Measurements from ENCODE around the gene UGT1A6. TPM values are rescaled to one million over a fixed set of nuclear protein-coding genes. Genes with fewer than 3 reads are reported as not detected.
A peak's percentile ranks its signal among the peaks of the same experiment; 100 is the strongest.
"Not testable (repeated sequence)": the region's sequence is repeated elsewhere in the genome, so short reads cannot be mapped to it uniquely, and the experiment has no call there.

UGT1A6 gene
- total and polyA plus RNA-seq, 2 of the 13 experiments (the other 11 are each of a cell fraction or from before 2014, with no cell fraction given) = 0.25 TPM; not detected in 1

DNA sequence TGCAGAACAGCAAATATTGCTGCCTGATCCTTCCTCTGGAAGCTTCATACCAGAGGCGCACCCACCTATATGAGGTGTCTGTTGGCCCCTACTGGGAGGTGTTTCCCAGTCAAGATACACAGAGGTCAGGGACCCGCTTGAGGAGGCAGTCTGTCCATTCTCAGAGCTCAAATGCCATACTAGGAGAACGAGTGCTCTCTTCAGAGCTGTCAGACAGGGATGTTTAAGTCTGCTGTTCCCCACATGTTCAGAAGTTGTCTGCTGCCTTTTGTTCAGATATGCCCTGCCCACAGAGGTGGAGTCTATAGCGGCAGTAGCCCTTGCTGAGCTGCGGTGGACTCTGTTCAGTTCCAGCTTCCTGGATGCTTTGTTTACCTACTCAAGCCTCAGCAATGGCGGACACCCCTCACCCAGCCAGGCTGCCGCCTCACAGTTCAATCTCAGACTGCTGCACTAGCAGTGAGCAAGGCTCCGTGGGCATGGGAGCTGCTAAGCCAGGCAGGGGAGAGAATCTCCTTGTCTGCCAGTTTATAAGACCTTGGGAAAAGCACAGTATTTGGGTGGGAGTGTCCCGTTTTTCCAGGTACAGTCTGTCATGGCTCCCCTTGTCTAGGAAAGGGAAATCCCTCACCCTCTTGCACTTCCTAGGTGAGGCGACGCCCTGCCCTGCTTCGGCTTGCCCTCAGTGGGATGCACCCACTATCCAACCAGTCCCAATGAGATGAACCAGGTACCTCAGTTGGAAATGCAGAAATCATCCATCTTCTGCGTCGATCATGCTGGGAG, 44.4 kb downstream of the UGT1A6 start (continued):
- TF ChIP-seq, protein P1, sequence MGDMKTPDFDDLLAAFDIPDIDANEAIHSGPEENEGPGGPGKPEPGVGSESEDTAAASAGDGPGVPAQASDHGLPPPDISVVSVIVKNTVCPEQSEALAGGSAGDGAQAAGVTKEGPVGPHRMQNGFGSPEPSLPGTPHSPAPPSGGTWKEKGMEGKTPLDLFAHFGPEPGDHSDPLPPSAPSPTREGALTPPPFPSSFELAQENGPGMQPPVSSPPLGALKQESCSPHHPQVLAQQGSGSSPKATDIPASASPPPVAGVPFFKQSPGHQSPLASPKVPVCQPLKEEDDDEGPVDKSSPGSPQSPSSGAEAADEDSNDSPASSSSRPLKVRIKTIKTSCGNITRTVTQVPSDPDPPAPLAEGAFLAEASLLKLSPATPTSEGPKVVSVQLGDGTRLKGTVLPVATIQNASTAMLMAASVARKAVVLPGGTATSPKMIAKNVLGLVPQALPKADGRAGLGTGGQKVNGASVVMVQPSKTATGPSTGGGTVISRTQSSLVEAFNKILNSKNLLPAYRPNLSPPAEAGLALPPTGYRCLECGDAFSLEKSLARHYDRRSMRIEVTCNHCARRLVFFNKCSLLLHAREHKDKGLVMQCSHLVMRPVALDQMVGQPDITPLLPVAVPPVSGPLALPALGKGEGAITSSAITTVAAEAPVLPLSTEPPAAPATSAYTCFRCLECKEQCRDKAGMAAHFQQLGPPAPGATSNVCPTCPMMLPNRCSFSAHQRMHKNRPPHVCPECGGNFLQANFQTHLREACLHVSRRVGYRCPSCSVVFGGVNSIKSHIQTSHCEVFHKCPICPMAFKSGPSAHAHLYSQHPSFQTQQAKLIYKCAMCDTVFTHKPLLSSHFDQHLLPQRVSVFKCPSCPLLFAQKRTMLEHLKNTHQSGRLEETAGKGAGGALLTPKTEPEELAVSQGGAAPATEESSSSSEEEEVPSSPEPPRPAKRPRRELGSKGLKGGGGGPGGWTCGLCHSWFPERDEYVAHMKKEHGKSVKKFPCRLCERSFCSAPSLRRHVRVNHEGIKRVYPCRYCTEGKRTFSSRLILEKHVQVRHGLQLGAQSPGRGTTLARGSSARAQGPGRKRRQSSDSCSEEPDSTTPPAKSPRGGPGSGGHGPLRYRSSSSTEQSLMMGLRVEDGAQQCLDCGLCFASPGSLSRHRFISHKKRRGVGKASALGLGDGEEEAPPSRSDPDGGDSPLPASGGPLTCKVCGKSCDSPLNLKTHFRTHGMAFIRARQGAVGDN (CRISPR knock-in tag; IDR thresholded peaks at IDR 0.05) = peak; percentile 80
- TF ChIP-seq GABPA (IDR thresholded peaks at IDR 0.05; ENCODE audit: low read depth, low read length); HNF4G (CRISPR knock-in tag; IDR thresholded peaks at IDR 0.05; ENCODE audit: borderline replicate concordance, low read depth): not testable (repeated sequence)
- TF ChIP-seq GABPA (CRISPR knock-in tag; IDR thresholded peaks at IDR 0.05; ENCODE audit: low read depth) (peak; percentile 42; the same call in 1 of the 2 replicates), HOXA3 (CRISPR knock-in tag; IDR thresholded peaks at IDR 0.05) (peak; percentile 79; the same call in 1 of the 2 replicates), GZF1 (CRISPR knock-in tag; IDR thresholded peaks at IDR 0.05) (peak; percentile 58; the same call in 1 of the 2 replicates), HNF4G (IDR thresholded peaks at IDR 0.05; ENCODE audit: borderline replicate concordance, low read depth, low read length) (peak; percentile 13; the same call in 1 of the 2 replicates), ZNF30 (CRISPR knock-in tag; IDR thresholded peaks at IDR 0.05) (peak; percentile 85; the same call in 1 of the 2 replicates), ZFX (CRISPR knock-in tag; IDR thresholded peaks at IDR 0.05; ENCODE audit: low read depth) (peak; percentile 45; the same call in 1 of the 2 replicates)
- TF ChIP-seq, protein P2, sequence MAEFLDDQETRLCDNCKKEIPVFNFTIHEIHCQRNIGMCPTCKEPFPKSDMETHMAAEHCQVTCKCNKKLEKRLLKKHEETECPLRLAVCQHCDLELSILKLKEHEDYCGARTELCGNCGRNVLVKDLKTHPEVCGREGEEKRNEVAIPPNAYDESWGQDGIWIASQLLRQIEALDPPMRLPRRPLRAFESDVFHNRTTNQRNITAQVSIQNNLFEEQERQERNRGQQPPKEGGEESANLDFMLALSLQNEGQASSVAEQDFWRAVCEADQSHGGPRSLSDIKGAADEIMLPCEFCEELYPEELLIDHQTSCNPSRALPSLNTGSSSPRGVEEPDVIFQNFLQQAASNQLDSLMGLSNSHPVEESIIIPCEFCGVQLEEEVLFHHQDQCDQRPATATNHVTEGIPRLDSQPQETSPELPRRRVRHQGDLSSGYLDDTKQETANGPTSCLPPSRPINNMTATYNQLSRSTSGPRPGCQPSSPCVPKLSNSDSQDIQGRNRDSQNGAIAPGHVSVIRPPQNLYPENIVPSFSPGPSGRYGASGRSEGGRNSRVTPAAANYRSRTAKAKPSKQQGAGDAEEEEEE (CRISPR knock-in tag; IDR thresholded peaks at IDR 0.05; ENCODE audit: borderline replicate concordance) = peak; percentile 79; the same call in 1 of the 2 replicates
- TF ChIP-seq, protein P3, sequence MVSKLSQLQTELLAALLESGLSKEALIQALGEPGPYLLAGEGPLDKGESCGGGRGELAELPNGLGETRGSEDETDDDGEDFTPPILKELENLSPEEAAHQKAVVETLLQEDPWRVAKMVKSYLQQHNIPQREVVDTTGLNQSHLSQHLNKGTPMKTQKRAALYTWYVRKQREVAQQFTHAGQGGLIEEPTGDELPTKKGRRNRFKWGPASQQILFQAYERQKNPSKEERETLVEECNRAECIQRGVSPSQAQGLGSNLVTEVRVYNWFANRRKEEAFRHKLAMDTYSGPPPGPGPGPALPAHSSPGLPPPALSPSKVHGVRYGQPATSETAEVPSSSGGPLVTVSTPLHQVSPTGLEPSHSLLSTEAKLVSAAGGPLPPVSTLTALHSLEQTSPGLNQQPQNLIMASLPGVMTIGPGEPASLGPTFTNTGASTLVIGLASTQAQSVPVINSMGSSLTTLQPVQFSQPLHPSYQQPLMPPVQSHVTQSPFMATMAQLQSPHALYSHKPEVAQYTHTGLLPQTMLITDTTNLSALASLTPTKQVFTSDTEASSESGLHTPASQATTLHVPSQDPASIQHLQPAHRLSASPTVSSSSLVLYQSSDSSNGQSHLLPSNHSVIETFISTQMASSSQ (IDR thresholded peaks at IDR 0.05; ENCODE audit: low read depth) = not testable (repeated sequence)
- TF ChIP-seq, protein P3 (CRISPR knock-in tag; IDR thresholded peaks at IDR 0.05; ENCODE audit: borderline replicate concordance) = peak; percentile 17; the same call in 1 of the 2 replicates
- TF ChIP-seq, protein P4, sequence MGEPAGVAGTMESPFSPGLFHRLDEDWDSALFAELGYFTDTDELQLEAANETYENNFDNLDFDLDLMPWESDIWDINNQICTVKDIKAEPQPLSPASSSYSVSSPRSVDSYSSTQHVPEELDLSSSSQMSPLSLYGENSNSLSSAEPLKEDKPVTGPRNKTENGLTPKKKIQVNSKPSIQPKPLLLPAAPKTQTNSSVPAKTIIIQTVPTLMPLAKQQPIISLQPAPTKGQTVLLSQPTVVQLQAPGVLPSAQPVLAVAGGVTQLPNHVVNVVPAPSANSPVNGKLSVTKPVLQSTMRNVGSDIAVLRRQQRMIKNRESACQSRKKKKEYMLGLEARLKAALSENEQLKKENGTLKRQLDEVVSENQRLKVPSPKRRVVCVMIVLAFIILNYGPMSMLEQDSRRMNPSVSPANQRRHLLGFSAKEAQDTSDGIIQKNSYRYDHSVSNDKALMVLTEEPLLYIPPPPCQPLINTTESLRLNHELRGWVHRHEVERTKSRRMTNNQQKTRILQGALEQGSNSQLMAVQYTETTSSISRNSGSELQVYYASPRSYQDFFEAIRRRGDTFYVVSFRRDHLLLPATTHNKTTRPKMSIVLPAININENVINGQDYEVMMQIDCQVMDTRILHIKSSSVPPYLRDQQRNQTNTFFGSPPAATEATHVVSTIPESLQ (CRISPR knock-in tag; conservative IDR thresholded peaks at IDR 0.05) = peak; percentile 76; the same call in 1 of the 2 replicates
- TF ChIP-seq, protein P5, sequence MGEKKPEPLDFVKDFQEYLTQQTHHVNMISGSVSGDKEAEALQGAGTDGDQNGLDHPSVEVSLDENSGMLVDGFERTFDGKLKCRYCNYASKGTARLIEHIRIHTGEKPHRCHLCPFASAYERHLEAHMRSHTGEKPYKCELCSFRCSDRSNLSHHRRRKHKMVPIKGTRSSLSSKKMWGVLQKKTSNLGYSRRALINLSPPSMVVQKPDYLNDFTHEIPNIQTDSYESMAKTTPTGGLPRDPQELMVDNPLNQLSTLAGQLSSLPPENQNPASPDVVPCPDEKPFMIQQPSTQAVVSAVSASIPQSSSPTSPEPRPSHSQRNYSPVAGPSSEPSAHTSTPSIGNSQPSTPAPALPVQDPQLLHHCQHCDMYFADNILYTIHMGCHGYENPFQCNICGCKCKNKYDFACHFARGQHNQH (CRISPR knock-in tag; IDR thresholded peaks at IDR 0.05) = peak; percentile 63

Measured in HepG2 (cell line).